IPS DF 19.7 (cell line): ENCODE data around the gene PAPSS2.

ENCODE experiments used
- DNase-seq: peaks from one replicate; pipeline ENCODE4 v3.0.0-alpha.2; 2013; ENCODE audit warnings: low read depth, low spot score

The PAPSS2 gene

GRCh38 chr10:87786421-87786820 lies 126.7 kb downstream of the PAPSS2 start:
- DNase-seq = no peak

GRCh38 chr10:87790185-87790584 lies 130.5 kb downstream of the PAPSS2 start:
- DNase-seq = no peak

GRCh38 chr10:87794285-87794684 lies 134.6 kb downstream of the PAPSS2 start:
- DNase-seq = no peak
